Tongue (tissue), 2 donors: ENCODE measurements around the gene QSOX2. TPM values are rescaled to one million over a fixed set of nuclear protein-coding genes. Genes with fewer than 3 reads are reported as not detected.

Experiments used
- DNase-seq: peaks from one replicate; pipeline ENCODE4 v3.0.0-alpha.2; 2015
- total RNA-seq: library from RNA; depleted of rRNA; stranded (reverse); fragments of >200 nt; gene quantifications from one replicate; pipeline ENCODE4 v1.2.3, GENCODE V29; 2014

QSOX2 gene
- total RNA-seq, 1 donor from 2014 or later: 9.0 TPM

DNA sequence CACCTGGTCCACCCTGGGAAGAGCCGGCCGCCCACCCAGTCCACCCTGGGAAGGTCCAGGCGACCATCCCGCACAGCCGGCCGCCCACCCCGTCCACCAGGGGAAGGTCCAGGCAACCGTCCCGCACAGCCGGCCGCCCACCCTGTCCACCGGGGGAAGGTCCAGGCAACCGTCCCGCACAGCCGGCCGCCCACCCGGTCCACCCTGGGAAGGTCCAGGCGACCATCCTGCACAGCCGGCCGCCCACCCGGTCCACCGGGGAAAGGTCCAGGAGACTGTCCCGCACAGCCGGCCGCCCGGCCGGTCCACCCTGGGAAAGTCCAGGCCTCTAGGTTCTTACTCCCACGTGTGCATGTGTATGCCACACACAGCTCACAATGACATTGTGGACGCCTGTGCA, 6.7 kb upstream of the QSOX2 start:
- DNase-seq: no peak

GRCh38 chr9:136251264-136252115, 5.9 kb upstream of the QSOX2 start:
- DNase-seq: no peak

DNA sequence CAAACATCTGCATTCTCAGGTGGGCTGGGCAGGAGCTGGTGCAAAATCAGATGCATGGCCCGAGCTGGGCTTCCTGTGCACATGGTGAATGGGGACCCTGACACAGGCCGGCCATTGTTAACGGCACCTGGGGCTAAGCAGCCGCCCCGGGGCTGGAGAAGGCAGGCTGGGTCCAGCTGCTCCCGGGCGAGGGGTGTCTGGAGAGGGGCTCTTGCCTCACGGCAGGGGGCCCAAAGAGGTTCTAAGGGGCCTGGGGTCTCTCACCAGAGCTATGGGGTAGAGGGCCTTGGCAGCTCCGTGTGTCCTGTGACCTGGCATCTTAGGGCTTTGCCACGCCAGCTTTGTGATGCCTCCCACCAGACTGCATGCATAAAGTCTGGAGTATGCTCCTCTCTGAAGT, 5.1 kb upstream of the QSOX2 start:
- no peak for DNase-seq

- peak; percentile 46 for DNase-seq
Measured at GRCh38 chr9:136249877-136250559, 4.4 kb upstream of the QSOX2 start.

- no peak for DNase-seq
Measured at GRCh38 chr9:136248951-136249876, 3.6 kb upstream of the QSOX2 start.

DNA sequence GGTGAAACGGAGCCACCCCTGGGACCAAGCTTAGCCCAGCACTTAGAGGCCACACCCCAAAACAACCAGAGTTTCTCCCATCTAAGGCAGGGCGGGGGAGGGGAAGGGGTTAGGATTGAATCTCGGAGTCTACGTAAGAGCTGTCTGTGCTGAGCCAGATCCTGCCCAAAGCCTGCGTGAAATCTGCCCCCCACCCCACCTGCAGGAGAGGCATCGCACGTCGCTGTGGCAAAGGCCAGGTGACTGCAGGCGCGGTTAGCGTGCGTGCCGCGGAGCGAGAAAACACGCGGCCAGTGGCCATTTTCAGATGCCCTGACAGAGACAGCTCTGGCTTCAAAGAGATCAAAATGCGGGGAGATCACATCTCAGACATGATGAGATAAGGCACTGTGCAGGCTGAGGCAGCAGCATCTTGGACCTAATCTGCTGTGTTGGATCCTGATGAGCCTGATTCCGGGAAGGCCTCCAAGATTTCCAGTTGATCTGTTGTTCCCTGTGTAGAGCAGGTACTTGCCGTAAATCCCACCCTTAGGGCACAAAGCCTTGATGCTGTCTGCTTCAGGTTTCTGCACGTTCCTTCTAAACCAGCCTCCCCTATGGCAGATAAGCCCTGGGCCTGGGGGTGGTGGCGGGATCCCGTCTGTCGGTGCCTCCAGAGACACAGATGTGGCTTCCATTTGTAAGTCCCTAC, 2.5 kb upstream of the QSOX2 start:
- no peak for DNase-seq

DNA sequence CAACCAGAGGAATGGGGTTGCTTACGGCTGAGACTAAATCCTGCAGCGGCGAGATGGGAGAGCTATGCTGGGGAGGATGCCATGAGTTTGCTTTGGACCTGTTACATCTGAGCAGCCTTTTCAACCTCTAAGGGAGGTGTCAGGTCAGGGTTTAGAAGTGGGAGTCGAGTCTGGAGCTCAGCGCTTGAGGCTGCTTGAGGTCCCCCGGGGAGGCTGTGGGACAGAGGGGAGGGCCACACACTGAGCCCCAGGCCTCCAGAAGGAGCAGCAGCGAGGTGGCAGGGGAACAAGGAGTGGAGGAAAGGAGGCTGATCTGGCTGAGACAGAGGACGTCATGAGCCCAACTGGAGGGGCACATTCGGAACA, 1.9 kb upstream of the QSOX2 start:
- no peak for DNase-seq

DNA sequence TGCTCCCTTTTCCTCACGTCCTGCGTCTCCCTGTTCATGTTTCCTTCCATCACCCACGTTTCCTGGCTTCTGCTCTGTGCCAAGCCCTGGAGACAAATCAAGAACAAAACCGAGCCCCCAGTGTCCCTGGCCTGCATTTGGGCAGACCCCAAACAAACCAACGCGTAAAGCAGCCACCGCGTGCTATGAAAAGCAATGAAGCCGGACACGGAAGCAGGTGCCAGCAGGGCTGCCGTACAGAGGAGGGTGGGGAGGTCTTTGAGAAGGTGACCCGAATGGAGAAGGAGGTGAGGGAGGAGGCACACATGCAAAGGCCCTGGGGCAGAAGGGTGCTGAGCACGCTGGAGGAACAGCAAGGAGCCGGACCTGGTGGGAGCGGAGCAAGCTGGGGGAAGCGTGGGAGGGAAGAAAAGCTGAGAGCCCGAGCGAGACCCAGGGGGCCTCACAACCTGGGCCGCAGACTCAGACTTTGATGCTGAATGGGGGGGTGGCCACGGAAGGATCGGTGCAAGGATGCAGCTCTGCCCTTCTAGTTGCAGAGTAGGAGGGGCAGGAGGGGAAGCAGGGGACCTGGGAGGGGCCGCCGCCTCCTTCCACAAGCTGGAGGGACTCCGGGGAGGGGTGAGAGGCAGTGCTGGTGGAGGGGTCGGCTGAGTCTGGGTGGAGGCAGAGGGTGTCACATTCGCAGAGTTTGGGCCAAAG, 1.4 kb upstream of the QSOX2 start:
- DNase-seq: no peak

DNA sequence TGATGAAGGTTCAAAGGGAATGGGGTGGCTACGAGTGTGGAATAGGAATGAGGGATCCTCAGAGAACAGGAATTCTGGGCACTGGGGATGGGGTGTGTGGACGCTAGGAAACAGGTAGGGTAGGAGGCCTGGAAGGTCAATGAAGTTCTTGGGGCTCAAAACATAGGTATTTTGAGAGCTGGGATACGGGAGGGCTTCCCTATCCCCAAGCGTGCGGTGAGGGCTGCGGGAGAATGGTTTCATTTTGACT, 718 bp downstream of the QSOX2 start:
- no peak for DNase-seq

GRCh38 chr9:136244122-136244968, 1.3 kb downstream of the QSOX2 start:
- DNase-seq: no peak

- DNase-seq: no peak
Measured at GRCh38 chr9:136243631-136244030, 2.0 kb downstream of the QSOX2 start.

GRCh38 chr9:136242918-136243525, 2.6 kb downstream of the QSOX2 start:
- no peak for DNase-seq

- no peak for DNase-seq
Measured at GRCh38 chr9:136242248-136242647, 3.4 kb downstream of the QSOX2 start.

- no peak for DNase-seq
Measured at GRCh38 chr9:136241542-136241941, 4.1 kb downstream of the QSOX2 start.

DNA sequence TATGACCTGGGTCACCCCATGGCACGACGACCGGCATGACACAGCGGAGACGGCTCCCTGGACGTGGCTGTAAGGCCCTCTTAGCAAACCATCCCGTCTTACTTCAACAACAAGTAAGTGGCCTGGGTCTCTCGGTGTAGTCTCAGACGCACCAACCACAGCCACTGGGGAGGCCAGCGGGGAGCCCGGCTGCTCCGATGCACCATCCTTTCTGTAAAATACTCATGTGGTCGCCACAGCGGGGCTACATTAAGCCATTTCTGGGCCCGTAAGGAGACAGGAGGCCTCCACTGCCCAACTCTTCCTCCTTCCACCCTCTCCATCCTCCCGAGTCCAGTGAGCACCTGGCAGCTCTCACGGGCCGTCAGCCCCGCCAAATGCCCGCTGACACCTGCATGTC, 4.7 kb downstream of the QSOX2 start:
- DNase-seq: no peak

DNA sequence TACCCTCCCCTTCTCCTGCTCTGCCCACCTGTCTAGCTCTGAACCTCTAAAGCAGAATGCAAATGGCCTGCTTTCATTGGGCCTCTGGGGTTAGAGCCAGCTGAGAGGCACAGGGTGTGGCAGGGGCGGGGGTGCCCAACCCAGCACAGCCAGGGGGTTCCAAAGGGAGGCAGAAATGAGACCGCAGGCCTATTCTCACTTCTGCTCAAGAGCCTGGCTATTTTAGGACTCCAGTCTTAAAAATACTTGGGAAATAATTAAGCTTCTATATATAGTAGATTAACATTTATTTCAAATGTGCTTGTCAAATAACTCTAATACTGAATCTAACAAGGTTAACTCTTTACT, 5.7 kb downstream of the QSOX2 start:
- DNase-seq: peak; percentile 48

DNA sequence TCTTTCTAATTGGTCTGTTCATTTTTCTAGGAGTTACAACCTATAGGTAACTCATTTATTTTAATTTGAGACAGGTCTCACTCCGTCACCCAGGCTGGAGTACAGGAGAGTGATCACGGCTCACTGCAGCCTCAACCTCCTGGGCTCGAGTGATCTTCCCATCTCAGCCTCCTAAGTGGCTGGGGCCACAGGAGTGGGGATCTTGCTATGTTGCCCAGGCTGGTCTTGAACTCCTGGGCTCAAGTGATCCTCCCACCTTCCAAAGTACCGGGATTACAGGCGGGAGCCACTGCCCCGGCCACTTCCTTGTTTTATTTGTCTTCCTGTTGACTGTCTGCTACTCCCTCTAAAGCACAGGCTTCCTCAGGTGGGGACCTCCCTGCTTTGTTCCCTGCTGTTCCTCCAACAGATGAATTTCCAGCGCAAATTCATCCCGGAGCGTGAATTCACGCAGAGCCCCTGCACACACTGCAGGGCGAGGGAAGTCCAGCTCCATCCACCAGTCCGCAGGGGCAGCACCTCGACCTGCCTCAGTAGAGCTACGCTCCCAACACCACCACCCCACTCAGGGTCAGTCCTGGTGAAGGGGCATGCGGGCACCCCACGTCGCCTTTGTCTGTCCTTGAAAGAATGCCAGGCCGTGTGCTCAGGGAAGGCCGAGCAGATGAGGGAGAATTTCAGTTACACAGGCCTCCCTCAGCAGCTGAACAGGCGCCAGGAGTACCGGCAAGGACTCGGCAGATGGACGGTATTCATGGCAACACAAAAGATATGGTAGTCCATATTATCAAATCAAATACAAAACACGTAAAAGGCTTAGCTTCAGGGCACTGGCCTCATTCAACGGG, 6.3 kb downstream of the QSOX2 start:
- DNase-seq: no peak

GRCh38 chr9:136238342-136238732, 7.3 kb downstream of the QSOX2 start:
- DNase-seq: no peak

DNA sequence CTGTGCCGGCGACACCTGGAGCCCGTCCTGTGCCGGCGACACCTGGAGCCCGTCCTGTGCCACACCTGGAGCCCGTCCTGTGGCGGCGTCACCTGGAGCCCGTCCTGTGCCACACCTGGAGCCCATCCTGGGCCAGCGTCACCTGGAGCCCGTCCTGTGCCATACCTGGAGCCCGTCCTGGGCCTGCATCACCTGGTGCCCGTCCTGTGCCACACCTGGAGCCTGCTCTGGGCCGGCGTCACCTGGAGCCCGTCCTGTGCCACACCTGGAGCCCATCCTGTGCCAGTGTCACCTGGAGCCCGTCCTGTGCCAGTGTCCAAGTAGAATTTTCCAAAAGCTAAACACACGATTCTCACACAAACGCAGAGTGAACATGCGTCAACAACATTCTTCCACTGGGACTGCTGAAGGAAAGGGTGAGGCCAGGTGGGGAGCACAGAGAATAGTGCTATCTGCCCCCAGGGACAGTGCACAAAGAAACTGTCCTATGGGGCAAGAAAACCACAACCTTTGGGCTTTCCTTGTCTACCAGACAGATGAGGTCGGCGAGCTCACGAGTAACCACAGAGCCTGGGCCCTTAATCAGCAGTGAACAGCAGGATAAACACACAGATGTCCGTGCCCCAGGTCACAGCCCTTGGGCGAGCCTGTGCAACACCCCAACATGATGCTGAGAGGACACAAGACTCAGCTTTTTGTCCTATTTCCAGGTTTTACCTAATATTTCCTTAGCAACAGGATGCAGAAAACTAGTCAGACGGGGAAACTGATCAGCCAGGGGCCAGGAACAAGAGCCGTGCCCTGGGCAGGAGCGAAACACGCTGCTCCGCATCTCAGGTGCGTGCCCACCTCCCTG, 7.9 kb downstream of the QSOX2 start:
- DNase-seq: no peak
